ENCODE data around the gene DIO2.

GRCh38 chr14:80176893-80177292 is 34.4 kb downstream of the DIO2 start:
- TF ChIP-seq TCF4 (CRISPR knock-in tag; IDR thresholded peaks at IDR 0.05; ENCODE audit: borderline replicate concordance) (no peak), BACH2 (CRISPR knock-in tag; IDR thresholded peaks at IDR 0.05; ENCODE audit: borderline replicate concordance) (no peak), PATZ1 (CRISPR knock-in tag; IDR thresholded peaks at IDR 0.05; ENCODE audit: borderline replicate concordance) (no peak), CREB5 (CRISPR knock-in tag; IDR thresholded peaks at IDR 0.05; ENCODE audit: low read depth) (no peak), ZNF8 (CRISPR knock-in tag; IDR thresholded peaks at IDR 0.05) (no peak), ZNF70 (CRISPR knock-in tag; IDR thresholded peaks at IDR 0.05) (no peak)

Measured in SK-N-SH treated with all-trans-retinoic acid at 6 μM for 48 hours (cell line).